B cell (primary cell): ENCODE results near the gene PRKCB. TPM values are rescaled to one million over a fixed set of nuclear protein-coding genes. Genes with fewer than 3 reads are reported as not detected.
A peak's percentile ranks its signal among the peaks of the same experiment; 100 is the strongest.

ENCODE experiments used
- ATAC-seq: fragments of 200-7000 bp; cut with Tn5 transposase; one replicate; pipeline ENCODE4 v1.10.0; 2021; ENCODE audit warnings: low read depth, mild to moderate bottlenecking, moderate number of reproducible peaks, moderate library complexity
- CTCF ChIA-PET: fragments of 350-600 bp; sonication (Branson Sonifier 250); formaldehyde crosslinking; loops from one replicate; lab custom pipeline; 2021; ENCODE audit warnings: antibody characterized with exemption, inconsistent platforms; lab: Charles Lee
- POLR2A ChIA-PET: fragments of 350-600 bp; sonication (Branson Sonifier 250); formaldehyde crosslinking; loops from one replicate; lab custom pipeline; 2021; ENCODE audit warnings: antibody characterized with exemption; lab: Charles Lee
- DNase-seq: peaks from one replicate; pipeline ENCODE4 v3.0.0; 2013
- H2AFZ ChIP-seq: 2 replicates; pipeline ENCODE4 v1.6.1; 2012; ENCODE audit warnings: mild to moderate bottlenecking, low read depth, low read length; ENCODE audit not compliant: insufficient read depth, poor library complexity, severe bottlenecking
- H3K27ac ChIP-seq, 2 donors: 1 replicate in 1 of 2; 2 replicates in 1 of 2; pipeline ENCODE4 v1.5.1; 2012 to 2013; ENCODE audit warnings: low read length in 2 of 2, mild to moderate bottlenecking in 2 of 2, moderate library complexity in 1 of 2
- H3K27me3 ChIP-seq, 4 experiments: fragments of 200-600 bp in 1 of 4; sonication (generic) in 1 of 4; replicated peaks in 1 of 4; 1 replicate in 2 of 4; 2 replicates in 2 of 4; pipeline versions ENCODE4 v1.6.1 to v1.7.0; 2013 to 2016; ENCODE audit warnings: low read length in 3 of 4, mild to moderate bottlenecking in 2 of 4, mixed read lengths in 1 of 4, moderate library complexity in 1 of 4; ENCODE audit not compliant: insufficient read depth in 4 of 4, control insufficient read depth in 3 of 4; ENCODE audit errors: control extremely low read depth in 1 of 4
- H3K36me3 ChIP-seq, 2 experiments: replicated peaks in 1 of 2; 1 replicate in 1 of 2; 2 replicates in 1 of 2; pipeline versions ENCODE4 v1.6.1 to v1.7.1; 2013; ENCODE audit warnings: low read length in 1 of 2; ENCODE audit not compliant: insufficient read depth in 2 of 2, control insufficient read depth in 1 of 2; ENCODE audit errors: control extremely low read depth in 1 of 2, extremely low read depth in 1 of 2
- H3K4me1 ChIP-seq, 2 donors: fragments of 200-600 bp in 1 of 2; sonication (generic) in 1 of 2; 1 replicate in 1 of 2; 2 replicates in 1 of 2; pipeline versions ENCODE4 v1.5.1 to v1.6.1; 2013 to 2017; ENCODE audit warnings: low read length in 2 of 2; ENCODE audit not compliant: control insufficient read depth in 2 of 2, insufficient read depth in 2 of 2
- H3K4me2 ChIP-seq: replicated peaks from 2 replicates; pipeline ENCODE3; 2012; ENCODE audit warnings: mild to moderate bottlenecking, low read depth, low read length; ENCODE audit not compliant: poor library complexity, severe bottlenecking
- H3K4me3 ChIP-seq, 5 experiments: fragments of 200-600 bp in 1 of 5; sonication (generic) in 1 of 5; 1 replicate in 3 of 5; 2 replicates in 2 of 5; pipeline versions ENCODE4 v1.5.1 to v1.7.0; 2011 to 2016; ENCODE audit warnings: low read length in 4 of 5, mild to moderate bottlenecking in 4 of 5, low read depth in 2 of 5, control low read depth in 1 of 5, moderate library complexity in 1 of 5; ENCODE audit not compliant: insufficient read depth in 1 of 5; ENCODE audit errors: control extremely low read depth in 1 of 5, extremely low read depth in 1 of 5
- H3K79me2 ChIP-seq: fragments of 200-600 bp; sonication (generic); one replicate; pipeline ENCODE4 v1.6.0; 2016; ENCODE audit warnings: low read length; ENCODE audit not compliant: control insufficient read depth, insufficient read depth
- H3K9ac ChIP-seq: fragments of 200-600 bp; sonication (generic); 2 replicates; pipeline ENCODE4 v1.6.1; 2017; ENCODE audit warnings: mild to moderate bottlenecking, low read length, moderate library complexity
- H3K9me3 ChIP-seq, 3 donors: one replicate each; pipeline versions ENCODE4 v1.6.1 to v1.7.1; 2013; ENCODE audit warnings: low read length in 2 of 3; ENCODE audit not compliant: control insufficient read depth in 2 of 3, insufficient read depth in 1 of 3; ENCODE audit errors: control extremely low read depth in 1 of 3
- H4K20me1 ChIP-seq: 2 replicates; pipeline ENCODE4 v1.6.0; 2012; ENCODE audit warnings: mild to moderate bottlenecking, low read length; ENCODE audit not compliant: insufficient read depth, control insufficient read depth, poor library complexity, severe bottlenecking
- H3K27ac Mint-ChIP-seq: one replicate; pipeline ENCODE4 v1.8.0; 2021; ENCODE audit warnings: mixed read lengths
- H3K27me3 Mint-ChIP-seq: one replicate; pipeline ENCODE4 v1.8.0; 2021; ENCODE audit warnings: mixed read lengths
- H3K4me1 Mint-ChIP-seq: one replicate; pipeline ENCODE4 v1.8.0; 2021; ENCODE audit warnings: mixed read lengths
- H3K4me3 Mint-ChIP-seq: one replicate; pipeline ENCODE4 v1.8.0; 2021; ENCODE audit warnings: mixed read lengths
- H3K9me3 Mint-ChIP-seq: one replicate; pipeline ENCODE4 v1.8.0; 2022; ENCODE audit warnings: mixed read lengths; ENCODE audit not compliant: insufficient read depth
- CTCF ChIP-seq: fragments of 200-600 bp; IDR thresholded peaks from one replicate; pipeline ENCODE4 v1.8.0; 2022; ENCODE audit warnings: antibody characterized with exemption, mild to moderate bottlenecking
- EZH2 ChIP-seq: IDR thresholded peaks from 2 replicates; pipeline ENCODE4 v1.6.1; 2012; ENCODE audit warnings: borderline replicate concordance, low read depth, mild to moderate bottlenecking, moderate library complexity, low read length; ENCODE audit not compliant: insufficient read depth, poor library complexity, severe bottlenecking
- WGBS: methylation state at CpG from one replicate; pipeline ENCODE4 v1.1.5; 2013; ENCODE audit warnings: missing lambda C conversion rate; ENCODE audit not compliant: insufficient coverage; 5-methylcytosine and 5-hydroxymethylcytosine counted together
- intact Hi-C: fragments of 100-400 bp; cut with micrococcal nuclease; formaldehyde crosslinking; loops from one replicate; pipeline ENCODE4 v1.10.0; 2022
- polyA plus RNA-seq: library from polyadenylated mRNA; depleted of rRNA; stranded (reverse); fragments of >200 nt; gene quantifications from 2 replicates; pipeline ENCODE4 v1.2.3, GENCODE V29; 2012
- total RNA-seq, 2 donors: library from RNA; stranded (reverse); fragments of 120-200 nt in 1 of 2; gene quantifications; 1 replicate in 1 of 2; 2 replicates in 1 of 2; pipeline versions ENCODE4 v1.2.3 to v1.2.4, GENCODE V29; 2013 to 2022

The PRKCB gene
- total and polyA plus RNA-seq, 2 donors (not counting 1 experiment from before 2014, with no cell fraction given) = 106 to 373 TPM

GRCh38 chr16:24073321-24073720 lies 237.5 kb downstream of the PRKCB start:
- peak overlapping the region; percentile 76 for H3K4me3 Mint-ChIP-seq

More at GRCh38 chr16:24073321-24073720, 237.5 kb downstream of the PRKCB start:
- ATAC-seq = no peak
- H3K27me3 ChIP-seq = no peaks in the 10 kb centered on the region
- CTCF ChIA-PET = interaction anchor here (0.6 to 8.1 kb wide), 13 partner anchors 15 to 432 kb away, joined by 3 to 117 read pairs (median 3); partner anchors contain the start of gene CACNG3
- H3K4me3 ChIP-seq = peak overlapping the region in 1 of 5 experiments; percentile 29
- H3K27ac ChIP-seq = peak overlapping the region; percentile 83 to 89
- peaks cover 38% of the 10 kb centered on the region for H4K20me1 ChIP-seq
- POLR2A ChIA-PET = interaction anchor here (0.6 to 1.2 kb wide), 2 partner anchors 59 to 559 kb away, joined by 4 to 6 read pairs; no protein-coding TSS in a partner anchor
- no peak for DNase-seq
- Mint-ChIP-seq H3K27me3 (no peaks in the 10 kb centered on the region), H3K9me3 (no peaks in the 10 kb centered on the region), H3K27ac (peak overlapping the region; percentile 99), H3K4me1 (peaks cover 71% of the 10 kb centered on the region)
- H3K4me2 ChIP-seq = peak overlapping the region; percentile 66
- peak overlapping the region; percentile 21 for H3K9ac ChIP-seq
- no peak for TF ChIP-seq EZH2
- TF ChIP-seq CTCF = no peak
- no peak overlapping the region for H2AFZ ChIP-seq
- intact Hi-C loops = loop anchor here (10.0 kb wide), 1 partner anchor 51 kb away; no protein-coding TSS in a partner anchor
- H3K9me3 ChIP-seq = no peaks in the 10 kb centered on the region
- peaks cover 3 to 40% of the 10 kb centered on the region in 2 experiments for H3K36me3 ChIP-seq
- WGBS = 90% methylated on average over 4 of the region's 8 CpGs
- H3K79me2 ChIP-seq = peaks cover 63% of the 10 kb centered on the region
- H3K4me1 ChIP-seq = peaks cover 57 to 71% of the 10 kb centered on the region in 2 donors
